Measurements from ENCODE around the gene PPFIA1.

The PPFIA1 gene

GRCh38 chr11:70299636-70300035, 29.1 kb downstream of the PPFIA1 start:
- DNase-seq: no peak

GRCh38 chr11:70301191-70301590, 30.7 kb downstream of the PPFIA1 start:
- DNase-seq: no peak

GRCh38 chr11:70301721-70302418, 31.4 kb downstream of the PPFIA1 start:
- no peak for DNase-seq

GRCh38 chr11:70302419-70302752, 31.9 kb downstream of the PPFIA1 start:
- DNase-seq: no peak

GRCh38 chr11:70303070-70303469, 32.6 kb downstream of the PPFIA1 start:
- no peak for DNase-seq

- no peak for DNase-seq
Measured at GRCh38 chr11:70304208-70304603, 33.7 kb downstream of the PPFIA1 start.

- no peak for DNase-seq
Measured at GRCh38 chr11:70305501-70305900, 35.0 kb downstream of the PPFIA1 start.

GRCh38 chr11:70306586-70307033, 36.1 kb downstream of the PPFIA1 start:
- DNase-seq: no peak

- no peak for DNase-seq
Measured at GRCh38 chr11:70307176-70307575, 36.7 kb downstream of the PPFIA1 start.

- DNase-seq: no peak
Measured at GRCh38 chr11:70311616-70312015, 41.1 kb downstream of the PPFIA1 start.

- DNase-seq: no peak
Measured at GRCh38 chr11:70312401-70313357, 42.2 kb downstream of the PPFIA1 start.

GRCh38 chr11:70313945-70314344, 43.5 kb downstream of the PPFIA1 start:
- DNase-seq: no peak

GRCh38 chr11:70314730-70315129, 44.2 kb downstream of the PPFIA1 start:
- no peak for DNase-seq

- DNase-seq: no peak
Measured at GRCh38 chr11:70315716-70316115, 45.2 kb downstream of the PPFIA1 start.

- DNase-seq: no peak
Measured at GRCh38 chr11:70317581-70318305, 47.3 kb downstream of the PPFIA1 start.

GRCh38 chr11:70319396-70320076, 49.0 kb downstream of the PPFIA1 start:
- DNase-seq: no peak

- no peak for DNase-seq
Measured at GRCh38 chr11:70322666-70323065, 52.2 kb downstream of the PPFIA1 start.

GRCh38 chr11:70323806-70324205, 53.3 kb downstream of the PPFIA1 start:
- no peak for DNase-seq

GRCh38 chr11:70324376-70325115, 54.1 kb downstream of the PPFIA1 start:
- DNase-seq: peak; percentile 29

- DNase-seq: no peak
Measured at GRCh38 chr11:70325824-70326223, 55.3 kb downstream of the PPFIA1 start.

GRCh38 chr11:70326365-70326811, 55.9 kb downstream of the PPFIA1 start:
- peak; percentile 10 for DNase-seq

- DNase-seq: no peak
Measured at GRCh38 chr11:70326833-70327232, 56.3 kb downstream of the PPFIA1 start.
